ENCODE measurements around the gene CLEC3B.
A peak's percentile ranks its signal among the peaks of the same experiment; 100 is the strongest.

Gene CLEC3B

DNA sequence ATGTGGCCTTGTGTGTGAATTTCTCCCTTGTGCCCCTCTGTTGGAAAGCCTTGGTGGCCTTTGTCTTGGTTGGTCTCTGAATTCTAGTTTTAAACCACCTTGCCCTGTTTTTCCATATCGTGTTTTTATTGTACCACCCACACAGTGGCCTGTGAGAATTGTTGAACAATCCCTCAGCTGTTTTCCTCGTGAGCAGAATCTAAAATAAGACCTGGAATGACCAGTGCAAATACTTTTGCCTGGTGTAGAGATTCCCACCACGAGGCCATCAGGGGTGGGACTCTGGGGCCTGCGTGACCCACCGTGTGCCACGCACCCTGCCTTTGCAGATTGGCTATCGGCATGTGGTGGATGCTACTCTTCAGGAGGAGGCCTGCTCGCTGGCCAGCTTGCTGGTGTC is 19.0 kb upstream of the CLEC3B start:
- no peak for DNase-seq

DNA sequence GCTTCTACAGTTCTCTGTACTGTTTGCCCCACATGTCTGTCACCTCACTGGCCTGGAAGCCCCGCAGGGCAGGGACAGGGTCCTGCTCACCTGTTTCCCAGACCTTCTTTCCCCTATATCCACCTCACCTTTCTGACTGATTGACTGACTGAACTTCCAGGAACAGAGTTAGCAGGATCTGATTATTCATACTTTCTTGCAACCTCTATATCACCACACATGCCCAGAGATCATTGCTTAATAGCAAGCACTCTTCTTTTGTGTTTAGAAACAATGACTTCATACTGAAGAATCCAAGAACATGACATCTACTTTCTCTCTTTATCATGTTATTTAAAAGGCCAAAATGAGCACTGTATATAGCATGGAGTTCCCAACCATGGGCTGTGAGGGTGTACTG is 18.0 kb upstream of the CLEC3B start:
- DNase-seq, result peak; percentile 71

DNA sequence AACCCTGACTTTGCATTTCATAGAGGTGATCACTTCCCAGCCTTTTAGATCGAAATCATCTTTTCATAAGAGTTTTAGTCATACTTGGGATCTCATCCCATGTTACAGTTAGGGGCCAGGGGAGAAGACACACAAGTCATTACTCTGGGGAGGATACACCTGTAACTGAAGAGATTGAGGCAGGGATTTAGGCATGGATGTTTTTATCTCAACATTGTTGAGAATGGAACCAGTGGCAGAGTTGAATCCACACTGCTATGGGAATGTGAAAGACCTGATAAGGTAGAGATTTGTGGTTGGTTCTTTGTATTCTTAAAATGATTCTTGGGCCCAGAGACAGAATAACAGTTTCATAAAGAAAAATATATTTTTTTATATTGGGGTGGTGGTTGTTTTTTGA is 16.2 kb upstream of the CLEC3B start:
- no peak for DNase-seq

- peak; percentile 74 for DNase-seq
These were observed 15.2 kb upstream of the CLEC3B start for GRCh38 chr3:45010811-45011333.

DNA sequence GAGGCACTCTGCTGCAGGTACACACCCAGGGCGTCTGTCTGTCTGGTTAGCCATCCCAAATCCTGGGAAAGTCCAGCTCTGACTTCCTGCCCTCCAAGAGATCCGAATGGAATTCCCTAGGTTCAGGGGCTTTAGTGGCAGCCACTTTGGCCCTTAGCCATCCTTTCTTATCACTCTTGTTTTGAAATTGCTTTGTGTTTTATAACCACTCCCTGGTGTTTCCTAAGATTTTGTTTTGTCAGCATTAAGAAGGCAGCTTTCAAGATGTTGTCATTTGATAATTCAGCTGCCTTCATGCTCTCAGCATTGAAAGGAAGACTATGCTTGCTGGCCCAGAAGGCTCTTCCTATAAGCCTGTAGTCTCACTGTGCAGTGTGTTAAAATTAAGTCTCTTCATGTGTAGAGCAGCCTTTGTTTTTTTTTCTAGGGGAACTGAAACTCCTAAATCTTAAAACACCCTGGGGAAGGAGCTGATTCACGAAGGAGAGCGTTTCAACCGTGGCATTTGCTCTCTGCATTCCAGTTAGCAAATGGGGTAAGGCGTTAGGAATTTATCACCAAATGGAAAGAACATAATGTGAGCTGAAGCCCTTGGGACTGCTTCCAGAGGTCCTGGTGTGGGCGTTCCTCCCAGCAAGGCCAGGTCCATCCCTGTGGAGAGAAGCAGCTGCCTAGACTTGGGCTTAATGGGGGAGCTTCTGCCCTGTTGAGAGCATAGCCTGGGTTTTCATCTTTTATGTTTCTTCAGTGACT is 14.2 kb upstream of the CLEC3B start:
- DNase-seq, result peak; percentile 95

GRCh38 chr3:45012577-45012976 is 13.5 kb upstream of the CLEC3B start:
- DNase-seq, result no peak

- no peak for DNase-seq
These were observed 9.2 kb upstream of the CLEC3B start for GRCh38 chr3:45016916-45017315.

DNA sequence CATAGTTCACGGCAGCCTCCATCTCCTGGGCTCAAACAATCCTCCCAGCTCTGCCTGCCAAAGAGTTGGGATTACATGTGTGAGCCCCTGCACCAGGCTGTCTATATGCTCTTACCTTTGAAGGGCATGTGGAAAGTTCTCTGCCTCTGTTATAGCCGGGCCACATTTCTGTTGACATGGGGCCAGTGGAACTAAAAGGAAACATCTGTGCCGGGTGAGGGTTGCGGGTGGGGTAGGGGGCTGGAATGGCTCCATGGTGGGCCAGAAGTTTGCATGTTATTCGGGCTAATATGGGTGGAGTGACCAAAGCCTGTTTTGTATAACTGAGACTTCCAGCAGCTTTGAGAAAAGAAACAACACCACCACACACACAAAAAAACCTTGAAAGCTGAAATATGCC is 8.3 kb upstream of the CLEC3B start:
- no peak for DNase-seq

DNA sequence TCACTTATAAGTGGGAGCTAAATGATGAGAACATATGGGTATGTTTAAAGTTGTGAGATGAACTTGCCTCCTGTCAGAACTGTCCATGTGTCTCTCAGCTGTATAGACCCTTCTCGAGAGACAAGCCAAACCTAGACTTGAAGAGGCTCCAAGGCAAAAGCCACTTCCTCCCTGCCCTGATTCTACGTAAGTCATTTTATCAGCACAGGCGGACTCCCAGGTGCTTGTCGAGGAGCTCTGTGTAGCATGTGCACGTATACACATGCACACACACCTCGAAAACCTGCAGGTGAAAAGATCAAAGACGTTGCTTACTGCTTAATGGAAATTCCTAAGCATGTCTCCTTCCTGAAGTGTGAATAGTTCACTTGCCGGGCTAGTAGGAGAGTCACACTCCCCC is 5.6 kb upstream of the CLEC3B start:
- no peak for DNase-seq

DNA sequence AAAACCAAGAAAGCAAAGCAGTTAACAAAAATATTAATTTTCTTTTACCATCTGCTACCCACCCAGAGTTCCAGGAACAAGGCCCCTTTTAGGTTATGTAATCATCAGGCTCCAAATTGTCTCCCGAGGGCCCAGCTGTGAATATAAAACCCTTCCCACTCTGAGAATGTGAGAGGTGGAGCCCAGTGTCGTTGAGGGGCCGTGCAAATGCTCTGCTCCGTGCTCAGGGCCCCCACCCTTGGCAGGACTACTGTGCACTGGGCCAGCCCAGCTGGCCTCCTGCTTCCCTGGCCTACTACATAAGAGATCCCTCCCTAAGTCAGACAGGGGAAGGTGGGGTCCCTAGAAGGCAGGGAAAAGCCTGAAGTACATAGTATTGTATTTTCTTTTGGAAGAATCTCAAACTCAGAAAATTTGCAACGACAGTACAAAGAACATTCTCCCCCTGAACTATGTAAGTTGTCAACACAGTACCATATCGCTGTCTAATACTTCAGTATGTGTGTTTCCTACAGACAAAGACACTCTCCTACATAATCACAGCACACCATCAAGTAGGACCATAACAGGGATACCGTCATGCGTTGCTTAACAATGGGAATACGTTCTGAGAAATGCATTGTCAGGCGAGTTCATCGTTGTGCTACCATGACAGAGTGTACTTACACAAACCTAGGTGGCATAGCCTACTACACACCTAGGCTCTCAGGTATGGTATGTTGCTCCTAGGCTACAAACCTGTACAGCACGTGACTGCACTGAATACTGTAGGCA is 4.4 kb upstream of the CLEC3B start:
- no peak for DNase-seq

GRCh38 chr3:45023675-45024074 is 2.4 kb upstream of the CLEC3B start:
- DNase-seq, result no peak

DNA sequence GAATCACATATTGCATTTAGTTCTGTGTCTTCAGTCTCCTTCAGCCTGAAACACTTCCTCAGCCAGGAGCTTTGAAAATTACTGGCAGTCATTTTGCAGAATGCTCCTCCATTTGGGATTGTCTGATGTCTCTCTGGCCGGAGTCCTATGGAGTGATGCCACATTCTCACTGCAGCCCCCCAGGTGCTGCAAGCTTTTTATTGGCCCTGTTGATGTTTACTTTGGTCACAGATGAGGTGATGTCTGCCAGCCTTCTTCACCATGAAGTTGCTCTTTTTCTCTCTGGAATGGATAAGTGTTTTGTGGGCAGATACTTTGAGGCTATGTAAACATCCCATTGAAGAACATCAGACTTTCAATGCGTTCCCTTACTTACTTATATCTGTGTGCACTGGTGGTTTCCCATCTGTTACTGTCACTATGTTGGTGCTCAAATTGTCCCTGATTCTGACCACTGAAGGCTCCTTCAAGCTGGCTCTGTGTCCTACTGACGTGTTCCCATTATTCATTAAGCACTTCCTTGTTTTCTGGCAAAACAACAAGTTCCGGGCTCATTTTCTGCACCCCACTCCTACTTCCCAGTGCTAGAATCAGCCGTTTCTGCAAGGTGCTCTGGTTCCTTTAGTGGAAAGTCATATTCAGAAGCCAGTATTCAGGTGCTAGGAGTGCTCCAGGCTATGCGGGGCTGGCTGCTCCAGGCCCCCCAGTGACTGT is 1.4 kb upstream of the CLEC3B start:
- no peak for DNase-seq

DNA sequence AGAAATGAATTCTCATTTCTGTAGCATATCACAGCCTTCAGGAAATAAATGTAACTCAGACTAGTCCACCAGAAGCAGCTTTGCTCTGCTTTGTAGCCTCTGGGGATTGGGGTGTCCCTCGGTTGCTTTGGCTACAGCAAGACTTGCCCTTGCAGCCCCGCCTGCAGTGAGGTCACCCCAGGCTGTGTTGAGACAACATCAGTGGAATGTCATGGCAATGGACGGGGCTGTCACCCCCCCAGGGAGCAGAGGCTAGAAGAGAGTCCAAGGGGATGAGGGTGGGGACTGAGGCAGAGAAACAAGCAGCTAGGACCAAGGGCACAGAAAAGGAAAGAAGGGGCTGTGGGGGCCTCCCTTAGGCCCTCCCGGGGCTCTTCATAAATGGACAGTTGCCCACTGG is 854 bp downstream of the CLEC3B start:
- DNase-seq, result peak; percentile 30

- DNase-seq, result no peak
These were observed 1.3 kb downstream of the CLEC3B start for GRCh38 chr3:45027441-45027840.

GRCh38 chr3:45029216-45029615 is 3.1 kb downstream of the CLEC3B start:
- no peak for DNase-seq

GRCh38 chr3:45029661-45030060 is 3.6 kb downstream of the CLEC3B start:
- peak; percentile 73 for DNase-seq

DNA sequence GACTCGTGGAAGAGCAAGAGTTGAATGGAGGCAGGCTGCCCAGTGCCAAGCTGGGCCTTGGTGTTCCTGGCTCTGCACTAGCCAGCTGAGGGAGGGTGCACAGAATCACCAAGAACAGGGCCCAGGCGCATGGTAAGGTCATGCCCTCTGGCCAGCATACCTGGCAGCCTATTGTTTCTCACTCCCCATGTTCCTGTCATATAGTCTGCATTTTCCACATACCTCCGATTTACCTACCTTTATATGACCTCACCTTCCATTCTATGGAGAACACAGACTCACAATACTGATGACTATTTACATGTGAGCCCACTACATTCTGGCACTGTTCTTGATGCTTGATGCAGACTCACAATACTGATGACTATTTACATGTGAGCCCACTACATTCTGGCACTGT is 5.4 kb downstream of the CLEC3B start:
- no peak for DNase-seq

- no peak for DNase-seq
These were observed 6.0 kb downstream of the CLEC3B start for GRCh38 chr3:45032113-45032512.

- DNase-seq, result no peak
These were observed 7.7 kb downstream of the CLEC3B start for GRCh38 chr3:45033791-45034190.

DNA sequence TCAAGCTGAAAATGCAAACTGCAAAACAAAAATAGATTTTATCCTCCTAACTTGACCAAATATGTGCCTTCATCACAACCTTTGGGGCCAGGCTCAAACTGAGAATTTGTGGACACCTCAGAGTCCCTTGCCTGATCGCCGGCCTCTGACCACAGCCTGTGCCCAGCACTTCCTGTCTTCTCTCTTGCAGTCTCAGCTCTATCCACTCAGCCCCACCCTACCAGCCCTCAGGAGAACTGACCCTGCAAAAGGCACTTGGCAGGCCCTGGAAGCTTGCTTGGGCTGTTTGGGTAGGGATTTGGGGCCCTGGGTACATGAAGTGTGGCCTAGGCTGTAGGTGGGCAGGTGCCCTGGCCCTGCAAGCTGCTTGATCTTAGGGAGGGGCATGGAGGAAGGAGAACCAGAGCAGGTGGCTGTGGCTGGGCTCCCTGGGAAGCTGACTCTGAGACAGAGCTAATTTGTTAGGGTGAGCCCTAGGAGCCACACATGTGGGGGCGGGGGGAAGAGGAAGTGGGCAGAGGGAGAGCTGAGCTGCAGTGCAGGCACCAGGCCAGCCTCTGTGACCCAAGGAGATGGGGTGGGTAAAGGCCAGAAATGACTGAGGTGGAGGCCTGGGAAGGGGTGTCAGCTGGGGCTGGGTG is 8.6 kb downstream of the CLEC3B start:
- no peak for DNase-seq

DNA sequence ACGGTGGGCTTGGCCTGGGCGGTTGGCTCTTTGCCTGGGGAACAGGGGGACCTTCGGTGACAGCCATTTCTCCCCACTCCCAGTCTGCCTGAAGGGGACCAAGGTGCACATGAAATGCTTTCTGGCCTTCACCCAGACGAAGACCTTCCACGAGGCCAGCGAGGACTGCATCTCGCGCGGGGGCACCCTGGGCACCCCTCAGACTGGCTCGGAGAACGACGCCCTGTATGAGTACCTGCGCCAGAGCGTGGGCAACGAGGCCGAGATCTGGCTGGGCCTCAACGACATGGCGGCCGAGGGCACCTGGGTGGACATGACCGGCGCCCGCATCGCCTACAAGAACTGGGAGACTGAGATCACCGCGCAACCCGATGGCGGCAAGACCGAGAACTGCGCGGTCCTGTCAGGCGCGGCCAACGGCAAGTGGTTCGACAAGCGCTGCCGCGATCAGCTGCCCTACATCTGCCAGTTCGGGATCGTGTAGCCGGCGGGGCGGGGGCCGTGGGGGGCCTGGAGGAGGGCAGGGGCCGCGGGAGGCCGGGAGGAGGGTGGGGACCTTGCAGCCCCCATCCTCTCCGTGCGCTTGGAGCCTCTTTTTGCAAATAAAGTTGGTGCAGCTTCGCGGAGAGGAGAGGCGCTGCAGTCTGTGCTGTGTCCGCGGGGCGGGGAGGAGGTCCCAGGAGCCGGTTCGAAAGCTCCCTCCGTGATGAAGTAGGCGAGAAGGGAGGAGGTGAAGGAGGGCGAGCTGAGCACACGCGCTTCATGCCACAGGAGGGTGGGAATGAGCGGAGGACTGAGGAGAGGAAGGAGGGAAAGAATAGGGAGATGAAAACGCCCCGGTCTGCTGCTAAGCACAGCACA is 9.6 kb downstream of the CLEC3B start:
- DNase-seq, result no peak
